Mucosa of stomach (tissue), 1 donor: ENCODE data around the gene ATG4D.

ENCODE experiments used
- H3K27me3 ChIP-seq: one replicate; pipeline ENCODE4 v1.7.0; 2013; ENCODE audit warnings: mild to moderate bottlenecking, low read length; ENCODE audit not compliant: control insufficient read depth, insufficient read depth
- H3K36me3 ChIP-seq: one replicate; pipeline ENCODE4 v1.7.0; 2013; ENCODE audit warnings: low read length; ENCODE audit not compliant: control insufficient read depth, insufficient read depth
- H3K4me1 ChIP-seq: one replicate; pipeline ENCODE4 v1.7.0; 2013; ENCODE audit warnings: mild to moderate bottlenecking, low read length; ENCODE audit not compliant: control insufficient read depth, insufficient read depth
- H3K4me3 ChIP-seq: one replicate; pipeline ENCODE4 v1.7.0; 2013; ENCODE audit warnings: low read length
- H3K9ac ChIP-seq: one replicate; pipeline ENCODE4 v1.7.0; 2013; ENCODE audit warnings: mild to moderate bottlenecking, low read length, moderate library complexity
- H3K9me3 ChIP-seq: one replicate; pipeline ENCODE4 v1.7.0; 2013; ENCODE audit warnings: mild to moderate bottlenecking, low read length, moderate library complexity; ENCODE audit not compliant: control insufficient read depth
- donor health status: Pancreatic carcinoma.

Gene ATG4D

DNA sequence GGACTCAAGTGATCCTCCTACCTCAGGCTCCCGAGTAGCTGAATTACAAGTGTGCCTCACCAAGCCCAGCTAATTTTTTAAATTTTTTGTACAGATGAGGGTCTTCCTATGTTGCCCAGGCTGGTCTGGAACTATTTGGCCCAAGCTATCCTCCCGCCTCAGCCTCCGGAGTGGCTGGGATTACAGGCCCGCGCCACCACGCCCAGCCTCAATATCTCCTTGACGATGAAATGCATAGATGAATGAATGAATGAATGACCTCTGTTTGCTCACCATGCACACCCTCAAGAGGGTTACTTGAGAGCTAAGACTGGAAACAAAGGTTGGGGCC is 58.3 kb downstream of the ATG4D start:
- no peaks in the 10 kb centered on the region for H3K9me3 ChIP-seq
- no peaks in the 10 kb centered on the region for H3K27me3 ChIP-seq
- H3K36me3 ChIP-seq: no peaks in the 10 kb centered on the region
- H3K4me3 ChIP-seq: no peak overlapping the region
- H3K4me1 ChIP-seq: peaks cover 24% of the 10 kb centered on the region
- no peak overlapping the region for H3K9ac ChIP-seq

DNA sequence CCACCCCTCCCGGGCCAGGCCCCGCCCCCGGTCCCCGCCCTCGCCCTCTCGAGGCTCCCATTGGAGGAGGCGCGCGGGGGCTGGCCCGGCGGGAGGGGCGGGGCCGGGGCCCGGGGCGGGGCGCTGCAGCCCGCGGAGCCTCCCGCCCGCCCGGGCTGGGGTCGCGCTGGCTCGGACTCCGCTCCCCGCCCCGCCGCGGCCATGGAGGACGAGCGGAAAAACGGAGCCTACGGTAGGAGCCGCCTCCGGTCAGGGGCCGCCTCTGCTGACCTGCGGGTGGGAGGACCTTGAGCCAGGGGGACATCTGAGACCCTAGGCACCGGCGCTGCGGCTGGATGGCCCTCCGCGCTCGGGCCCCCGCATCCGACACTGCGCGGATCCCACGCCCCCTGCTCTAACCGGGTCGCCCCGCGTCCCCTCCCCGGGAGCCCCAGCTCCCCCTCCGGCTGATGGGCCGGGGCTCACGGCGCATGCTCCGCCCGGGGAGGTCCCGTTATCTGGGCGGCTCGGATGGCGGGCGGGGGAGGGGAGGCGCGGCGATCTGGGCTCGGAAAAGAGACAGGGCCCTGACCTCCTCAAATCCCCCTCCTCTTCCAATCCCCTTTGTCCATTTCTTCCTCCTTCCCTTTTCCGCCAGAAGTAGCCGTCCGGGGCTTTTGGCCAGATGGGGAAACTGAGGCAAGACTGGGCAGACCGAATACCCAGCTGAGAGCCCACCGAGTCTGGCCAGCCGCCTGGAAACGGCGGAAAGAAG is 58.8 kb downstream of the ATG4D start:
- H3K9ac ChIP-seq: peak overlapping the region; percentile 70
- H3K4me3 ChIP-seq: peak overlapping the region; percentile 56
- H3K27me3 ChIP-seq: no peaks in the 10 kb centered on the region
- no peaks in the 10 kb centered on the region for H3K9me3 ChIP-seq
- H3K36me3 ChIP-seq: no peaks in the 10 kb centered on the region
- peaks cover 24% of the 10 kb centered on the region for H3K4me1 ChIP-seq
